Putamen (tissue), 1 donor: Measurements from ENCODE around the gene NRG3.
A peak's percentile ranks its signal among the peaks of the same experiment; 100 is the strongest.
"Not testable (repeated sequence)": the region's sequence is repeated elsewhere in the genome, so short reads cannot be mapped to it uniquely, and the experiment has no call there.

Source experiments
- DNase-seq: peaks from one replicate; pipeline ENCODE4 v3.0.0-alpha.2; 2016; ENCODE audit warnings: low spot score

The NRG3 gene

GRCh38 chr10:81961451-81962184 is 86.6 kb downstream of the NRG3 start:
- DNase-seq, result no peak

GRCh38 chr10:81963606-81964005 is 88.6 kb downstream of the NRG3 start:
- DNase-seq, result no peak

GRCh38 chr10:81967716-81968115 is 92.7 kb downstream of the NRG3 start:
- no peak for DNase-seq

- DNase-seq, result no peak
Measured at GRCh38 chr10:81969136-81969535, 94.1 kb downstream of the NRG3 start.

- DNase-seq, result no peak
Measured at GRCh38 chr10:81978238-81978637, 103.2 kb downstream of the NRG3 start.

- no peak for DNase-seq
Measured at GRCh38 chr10:81981724-81982123, 106.7 kb downstream of the NRG3 start.

- no peak for DNase-seq
Measured at GRCh38 chr10:81984428-81984827, 109.4 kb downstream of the NRG3 start.

- no peak for DNase-seq
Measured at GRCh38 chr10:81995254-81995653, 120.3 kb downstream of the NRG3 start.

- no peak for DNase-seq
Measured at GRCh38 chr10:81996927-81997326, 121.9 kb downstream of the NRG3 start.

GRCh38 chr10:82020999-82021398 is 146.0 kb downstream of the NRG3 start:
- no peak for DNase-seq

GRCh38 chr10:82027711-82028110 is 152.7 kb downstream of the NRG3 start:
- no peak for DNase-seq

- DNase-seq, result peak; percentile 75
Measured at GRCh38 chr10:82037076-82037475, 162.1 kb downstream of the NRG3 start.

- no peak for DNase-seq
Measured at GRCh38 chr10:82038587-82038986, 163.6 kb downstream of the NRG3 start.

GRCh38 chr10:82040336-82040735 is 165.3 kb downstream of the NRG3 start:
- DNase-seq, result no peak

GRCh38 chr10:82041018-82041417 is 166.0 kb downstream of the NRG3 start:
- no peak for DNase-seq

GRCh38 chr10:82056391-82056790 is 181.4 kb downstream of the NRG3 start:
- DNase-seq, result no peak

GRCh38 chr10:82067192-82067591 is 192.2 kb downstream of the NRG3 start:
- not testable (repeated sequence) for DNase-seq

- DNase-seq, result no peak
Measured at GRCh38 chr10:82068501-82068900, 193.5 kb downstream of the NRG3 start.

- no peak for DNase-seq
Measured at GRCh38 chr10:82071231-82071630, 196.2 kb downstream of the NRG3 start.

GRCh38 chr10:82072124-82072523 is 197.1 kb downstream of the NRG3 start:
- DNase-seq, result no peak

- no peak for DNase-seq
Measured at GRCh38 chr10:82075605-82076004, 200.6 kb downstream of the NRG3 start.

GRCh38 chr10:82084496-82084895 is 209.5 kb downstream of the NRG3 start:
- peak; percentile 52 for DNase-seq

- no peak for DNase-seq
Measured at GRCh38 chr10:82084904-82085303, 209.9 kb downstream of the NRG3 start.

- DNase-seq, result peak; percentile 7
Measured at GRCh38 chr10:82089327-82089726, 214.3 kb downstream of the NRG3 start.
